WTC11 (cell line): ENCODE results near the gene MIA2.

Experiments
- ATF3 ChIP-seq: sonication (generic); formaldehyde crosslinking; conservative IDR thresholded peaks from 2 replicates; pipeline ENCODE4 v1.8.1; 2022; ENCODE audit warnings: mild to moderate bottlenecking, missing genetic modification reagents
- CTCF ChIP-seq: fragments of 200-600 bp; IDR thresholded peaks from 2 replicates; pipeline ENCODE4 v1.8.0; 2022; ENCODE audit warnings: antibody characterized with exemption
- ETV6 ChIP-seq: sonication (generic); formaldehyde crosslinking; IDR thresholded peaks from 2 replicates; pipeline ENCODE4 v1.8.1; 2022; ENCODE audit warnings: mild to moderate bottlenecking, missing genetic modification reagents
- SMAD3 ChIP-seq: sonication (generic); formaldehyde crosslinking; IDR thresholded peaks from 2 replicates; pipeline ENCODE4 v1.8.0; 2022; ENCODE audit warnings: missing genetic modification reagents, mild to moderate bottlenecking, borderline replicate concordance
- TCF7 ChIP-seq: sonication (generic); formaldehyde crosslinking; IDR thresholded peaks from 2 replicates; pipeline ENCODE4 v1.8.0; 2022; ENCODE audit warnings: mild to moderate bottlenecking, low read depth, missing genetic modification reagents, moderate library complexity
- ZNF263 ChIP-seq: sonication (generic); formaldehyde crosslinking; IDR thresholded peaks from 2 replicates; pipeline ENCODE4 v1.8.1; 2022; ENCODE audit warnings: low read depth, mild to moderate bottlenecking, moderate library complexity, missing genetic modification reagents
- ZNF317 ChIP-seq: sonication (generic); formaldehyde crosslinking; IDR thresholded peaks from 2 replicates; pipeline ENCODE4 v1.8.1; 2023; ENCODE audit warnings: low read depth, mild to moderate bottlenecking, moderate library complexity, missing genetic modification reagents, borderline replicate concordance
- TF ChIP-seq, protein P1 (sequence below): sonication (generic); formaldehyde crosslinking; IDR thresholded peaks from 2 replicates; pipeline ENCODE4 v1.8.1; 2023; ENCODE audit warnings: mild to moderate bottlenecking, moderate library complexity, missing genetic modification reagents
- TF ChIP-seq, protein P2 (sequence below): sonication (generic); formaldehyde crosslinking; IDR thresholded peaks from 2 replicates; pipeline ENCODE4 v1.8.0; 2023; ENCODE audit warnings: missing genetic modification reagents

DNA sequence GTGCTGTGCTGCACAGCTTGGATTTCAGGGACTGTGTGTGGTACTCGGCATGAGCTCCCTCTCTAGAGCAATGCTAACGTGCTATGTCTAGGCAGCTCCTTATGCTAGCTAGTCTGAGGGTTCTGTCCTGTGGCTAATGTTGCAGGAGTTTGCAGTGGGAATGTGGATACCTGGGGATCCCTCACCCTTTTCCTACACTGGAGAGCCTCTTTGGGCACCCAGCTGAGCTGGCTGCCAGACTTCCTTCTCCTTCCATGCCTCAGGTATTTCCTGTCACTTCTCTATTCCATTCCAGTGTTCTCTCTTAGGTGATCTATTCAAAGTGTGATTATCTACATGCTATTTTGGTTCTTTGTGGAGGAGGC is 133.7 kb downstream of the MIA2 start:
- TF ChIP-seq CTCF: no peak
- TF ChIP-seq ZNF317 (CRISPR knock-in tag): no peak
- TF ChIP-seq ZNF263 (CRISPR knock-in tag): no peak
- TF ChIP-seq, protein P1, sequence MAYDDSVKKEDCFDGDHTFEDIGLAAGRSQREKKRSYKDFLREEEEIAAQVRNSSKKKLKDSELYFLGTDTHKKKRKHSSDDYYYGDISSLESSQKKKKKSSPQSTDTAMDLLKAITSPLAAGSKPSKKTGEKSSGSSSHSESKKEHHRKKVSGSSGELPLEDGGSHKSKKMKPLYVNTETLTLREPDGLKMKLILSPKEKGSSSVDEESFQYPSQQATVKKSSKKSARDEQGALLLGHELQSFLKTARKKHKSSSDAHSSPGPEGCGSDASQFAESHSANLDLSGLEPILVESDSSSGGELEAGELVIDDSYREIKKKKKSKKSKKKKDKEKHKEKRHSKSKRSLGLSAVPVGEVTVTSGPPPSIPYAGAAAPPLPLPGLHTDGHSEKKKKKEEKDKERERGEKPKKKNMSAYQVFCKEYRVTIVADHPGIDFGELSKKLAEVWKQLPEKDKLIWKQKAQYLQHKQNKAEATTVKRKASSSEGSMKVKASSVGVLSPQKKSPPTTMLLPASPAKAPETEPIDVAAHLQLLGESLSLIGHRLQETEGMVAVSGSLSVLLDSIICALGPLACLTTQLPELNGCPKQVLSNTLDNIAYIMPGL (CRISPR knock-in tag): no peak
- no peak for TF ChIP-seq ETV6 (CRISPR knock-in tag)
- no peak for TF ChIP-seq TCF7 (CRISPR knock-in tag)
- TF ChIP-seq, protein P2, sequence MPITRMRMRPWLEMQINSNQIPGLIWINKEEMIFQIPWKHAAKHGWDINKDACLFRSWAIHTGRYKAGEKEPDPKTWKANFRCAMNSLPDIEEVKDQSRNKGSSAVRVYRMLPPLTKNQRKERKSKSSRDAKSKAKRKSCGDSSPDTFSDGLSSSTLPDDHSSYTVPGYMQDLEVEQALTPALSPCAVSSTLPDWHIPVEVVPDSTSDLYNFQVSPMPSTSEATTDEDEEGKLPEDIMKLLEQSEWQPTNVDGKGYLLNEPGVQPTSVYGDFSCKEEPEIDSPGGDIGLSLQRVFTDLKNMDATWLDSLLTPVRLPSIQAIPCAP (CRISPR knock-in tag): no peak
- no peak for TF ChIP-seq SMAD3 (CRISPR knock-in tag)
- no peak for TF ChIP-seq ATF3
